HG03045 (cell line): Measurements from ENCODE around the gene RAB20.
"Not testable (repeated sequence)": the region's sequence is repeated elsewhere in the genome, so short reads cannot be mapped to it uniquely, and the experiment has no call there.

ENCODE experiments used
- ATAC-seq: cut with Tn5 transposase; IDR thresholded peaks from one replicate; pipeline ENCODE4 v1.9.1; 2021; ENCODE audit warnings: mild to moderate bottlenecking, moderate library complexity; ENCODE audit not compliant: unreplicated experiment

RAB20 gene

DNA sequence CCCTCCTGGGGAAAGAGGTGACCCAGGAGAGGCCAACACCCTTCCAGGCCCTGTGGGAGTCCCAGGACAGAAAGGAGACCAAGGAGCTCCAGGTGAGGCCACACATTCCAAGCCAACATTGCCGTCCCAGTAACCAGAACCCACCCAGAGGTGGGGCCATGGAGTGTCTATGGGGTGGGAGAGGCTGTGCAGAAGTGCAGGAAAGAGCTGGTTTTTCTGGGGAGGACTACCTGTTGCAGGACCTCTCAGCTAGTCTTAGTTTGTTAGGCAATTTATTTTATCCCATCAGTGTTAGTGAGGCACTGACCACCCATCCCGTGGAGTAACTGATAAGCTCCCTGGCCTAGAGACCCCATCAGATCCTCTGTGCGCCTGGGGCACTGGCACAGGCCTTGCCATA lies 66.1 kb downstream of the RAB20 start:
- ATAC-seq = no peak

DNA sequence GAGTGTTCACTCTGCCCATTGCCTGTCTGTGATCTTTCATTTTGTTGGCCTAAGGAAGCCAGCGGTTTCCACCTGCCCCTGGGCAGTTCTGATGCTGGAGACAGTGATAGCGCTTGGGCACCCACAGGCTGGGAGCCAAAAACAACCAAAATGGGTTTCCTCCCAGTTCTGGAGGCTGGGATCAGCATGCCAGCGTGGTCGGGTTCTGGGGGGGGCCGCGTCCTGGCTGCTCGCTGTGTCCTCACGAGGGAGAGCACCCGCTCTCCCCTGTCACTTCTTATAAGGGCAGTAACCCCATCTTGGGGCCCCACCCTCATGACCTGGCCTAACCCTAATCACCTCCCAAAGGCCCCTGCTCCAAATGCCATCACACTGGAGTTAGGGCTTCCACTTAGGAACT lies 67.9 kb downstream of the RAB20 start:
- ATAC-seq = no peak

DNA sequence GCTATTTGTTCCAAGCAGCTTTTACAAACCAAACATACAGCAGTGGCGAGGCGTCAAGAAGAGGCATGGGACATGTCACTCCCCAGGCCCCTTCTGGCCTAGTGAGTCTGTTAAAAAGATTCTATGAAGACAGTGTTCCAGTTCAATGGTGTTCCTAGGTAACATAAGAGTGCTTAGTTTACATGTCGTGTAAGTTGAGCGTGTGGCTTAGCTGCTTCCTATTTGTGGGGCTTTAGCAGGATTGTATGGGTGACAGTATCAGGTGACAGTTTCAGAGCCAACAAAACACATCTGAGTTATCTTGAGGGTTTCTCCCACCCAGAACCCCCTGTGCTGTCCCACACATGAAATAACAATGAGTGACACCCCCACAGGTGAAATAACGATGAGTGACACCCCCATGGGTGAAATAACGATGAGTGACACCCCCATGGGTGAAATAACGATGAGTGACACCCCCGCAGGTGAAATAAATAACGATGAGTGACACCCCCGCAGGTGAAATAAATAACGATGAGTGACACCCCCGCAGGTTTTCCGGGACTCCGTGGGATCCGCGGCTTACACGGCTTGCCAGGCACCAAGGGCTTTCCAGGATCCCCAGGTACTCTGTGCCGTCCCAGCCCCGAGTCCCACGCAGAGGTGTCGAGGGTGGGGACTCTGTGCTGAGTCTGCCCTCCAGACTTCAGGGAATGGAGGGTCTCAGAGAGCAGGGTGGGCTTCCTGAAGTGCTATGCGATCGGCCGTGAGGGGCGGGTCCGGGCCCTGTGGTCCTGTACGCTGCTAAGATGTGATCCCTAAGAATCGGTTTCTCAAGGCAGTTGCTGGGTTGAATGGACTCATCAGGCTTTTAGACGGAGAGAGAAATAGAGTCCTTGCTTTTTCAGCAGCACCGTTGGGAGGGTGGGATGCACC lies 68.6 kb downstream of the RAB20 start:
- ATAC-seq = no peak

DNA sequence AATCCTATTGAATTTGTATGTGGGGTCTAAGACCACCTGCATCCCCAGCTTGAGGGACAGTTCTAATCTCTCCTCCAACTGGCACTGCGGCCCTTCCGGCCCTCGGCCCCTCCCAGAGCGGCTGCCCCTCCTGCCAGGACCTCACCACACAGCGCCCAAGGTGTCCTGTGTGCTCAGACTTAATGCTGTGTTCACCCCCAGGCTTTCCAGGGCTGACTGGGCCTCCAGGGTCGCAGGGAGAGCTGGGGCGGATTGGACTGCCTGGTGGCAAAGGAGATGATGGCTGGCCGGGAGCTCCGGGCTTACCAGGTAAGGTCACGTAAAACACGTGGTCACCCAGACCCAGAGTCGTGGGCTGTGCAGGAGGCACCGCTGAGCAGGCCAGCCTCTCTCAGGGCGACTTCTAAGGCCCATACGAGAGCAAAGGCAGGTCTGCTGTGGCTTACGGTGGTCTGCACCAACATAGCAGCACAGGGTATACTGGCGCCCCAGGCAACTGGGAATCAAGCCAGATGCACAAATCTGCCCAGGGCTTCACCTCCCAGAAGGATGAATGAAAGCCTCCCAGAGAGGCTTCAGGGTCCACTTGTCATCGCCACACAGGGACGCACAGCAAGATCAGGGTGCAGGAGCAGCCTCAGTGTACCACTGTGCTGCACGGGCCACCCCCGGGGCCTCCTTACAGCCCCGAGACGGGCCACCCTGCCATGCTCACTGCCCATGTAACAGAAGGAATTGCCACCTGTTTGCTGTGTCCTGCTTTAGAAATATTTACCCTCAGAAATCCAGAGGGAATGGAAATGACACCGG lies 69.4 kb downstream of the RAB20 start:
- ATAC-seq = no peak

DNA sequence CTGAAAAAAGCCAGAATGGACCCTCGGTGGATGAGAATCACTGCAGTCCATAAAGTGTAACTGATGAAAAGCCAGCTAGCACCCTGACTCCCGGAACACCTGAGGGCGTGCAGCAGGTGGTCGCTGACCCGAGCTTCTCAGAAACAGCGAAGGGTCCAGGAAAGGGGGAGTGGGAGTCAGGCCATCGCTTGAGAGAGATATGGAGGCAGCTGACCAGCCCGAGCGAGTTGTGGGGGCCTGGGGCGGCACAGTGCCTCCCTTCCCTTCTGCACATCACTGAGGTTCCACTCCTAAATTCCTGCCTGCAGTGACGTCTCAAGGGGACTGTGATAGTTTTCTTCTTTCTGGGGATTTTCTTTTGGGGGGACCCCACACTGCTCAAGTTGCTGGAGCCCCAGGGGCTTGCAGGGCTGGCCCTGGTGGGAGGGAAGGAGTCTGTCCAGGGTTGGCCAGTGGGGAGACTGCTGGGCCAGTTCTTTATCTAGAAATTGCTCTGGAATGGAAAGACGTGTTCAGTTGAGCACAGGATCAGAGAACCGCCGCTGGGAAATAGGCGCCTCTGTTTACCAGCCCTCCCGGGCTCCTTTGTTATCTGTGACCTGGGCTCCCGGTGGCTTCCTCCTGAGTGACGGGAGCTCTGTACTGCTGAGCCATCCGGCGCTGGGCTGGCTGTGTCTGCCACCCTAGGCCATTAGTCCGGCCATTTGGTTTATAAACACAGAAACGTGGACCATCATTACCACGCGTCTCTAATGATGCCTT lies 71.3 kb downstream of the RAB20 start:
- no peak for ATAC-seq

- not testable (repeated sequence) for ATAC-seq
These were observed 74.6 kb downstream of the RAB20 start for GRCh38 chr13:110486880-110487279.

DNA sequence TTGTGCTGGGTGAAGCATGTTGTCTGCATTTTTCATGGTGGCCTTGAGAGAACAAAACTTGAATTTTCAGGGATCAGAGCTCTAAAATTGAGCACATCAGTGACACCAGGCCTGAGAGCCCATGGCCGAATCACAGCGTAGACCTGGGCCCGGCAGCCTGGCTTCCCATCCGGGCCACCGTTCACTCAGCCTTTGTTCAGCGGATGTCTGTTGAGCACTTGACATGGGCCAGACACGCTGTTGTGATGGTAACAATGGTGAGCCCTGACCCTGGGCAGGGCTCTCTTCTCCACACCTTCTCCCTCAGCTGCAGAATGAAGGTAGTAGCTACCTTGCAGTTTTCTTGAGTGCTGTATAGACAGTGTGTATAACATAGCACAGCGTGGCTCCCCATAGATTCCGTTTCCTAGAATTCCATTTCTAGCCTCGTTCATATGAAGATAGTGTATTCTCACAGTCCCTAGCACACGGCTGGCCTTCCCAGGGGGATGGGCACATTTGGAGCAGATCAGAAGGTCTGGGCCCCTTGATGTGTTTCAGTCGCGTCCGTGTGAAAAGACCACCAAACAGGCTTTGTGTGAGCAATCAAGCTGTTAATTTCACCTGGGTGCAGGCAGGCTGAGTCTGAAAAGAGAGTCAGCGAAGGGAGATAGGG lies 75.3 kb downstream of the RAB20 start:
- ATAC-seq = no peak

DNA sequence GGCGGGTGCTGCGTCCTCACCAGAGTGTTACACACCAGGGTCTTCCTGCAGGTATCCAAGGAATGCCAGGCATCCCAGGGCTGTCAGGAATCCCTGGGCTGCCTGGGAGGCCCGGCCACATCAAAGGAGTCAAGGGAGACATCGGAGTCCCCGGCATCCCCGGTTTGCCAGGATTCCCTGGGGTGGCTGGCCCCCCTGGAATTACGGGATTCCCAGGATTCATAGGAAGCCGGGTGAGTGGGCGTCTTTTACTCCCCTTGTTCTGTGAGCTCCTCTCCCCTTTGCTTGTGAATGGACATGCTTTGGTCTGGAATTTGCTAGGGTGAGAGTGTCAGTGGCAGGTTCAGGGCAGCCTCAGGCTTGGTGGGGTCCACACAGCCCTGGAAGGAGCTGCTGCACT lies 75.9 kb downstream of the RAB20 start:
- no peak for ATAC-seq

- ATAC-seq = no peak
These were observed 77.1 kb downstream of the RAB20 start for GRCh38 chr13:110484290-110485048.

DNA sequence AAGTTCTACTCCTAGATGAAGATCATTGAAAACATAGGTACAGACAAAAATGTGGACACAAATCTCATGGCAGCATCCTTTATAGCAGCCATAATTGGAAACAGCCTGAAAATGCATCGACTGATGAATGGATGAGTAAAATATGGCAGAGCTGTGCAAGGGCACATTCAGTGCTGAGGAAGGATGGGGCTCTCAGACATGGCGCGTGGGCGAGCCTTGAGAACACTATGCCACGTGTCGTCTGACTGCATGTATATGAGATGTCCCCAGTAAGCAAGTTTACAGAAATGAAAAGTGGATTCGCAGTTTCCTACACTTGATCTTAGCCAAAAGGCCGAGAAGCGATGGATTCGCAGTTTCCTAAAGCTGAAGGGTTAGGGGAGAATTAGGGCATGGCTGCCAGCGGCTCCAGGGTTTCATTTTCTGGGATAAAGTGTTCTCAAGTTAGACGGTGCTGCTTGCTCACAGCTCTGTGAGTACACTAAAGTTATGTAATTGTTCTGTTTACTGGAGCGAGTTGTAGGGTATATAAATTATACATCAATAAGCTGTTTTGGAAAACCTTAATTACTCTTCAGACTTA lies 78.0 kb downstream of the RAB20 start:
- no peak for ATAC-seq

GRCh38 chr13:110480161-110480560 lies 81.4 kb downstream of the RAB20 start:
- ATAC-seq = no peak

DNA sequence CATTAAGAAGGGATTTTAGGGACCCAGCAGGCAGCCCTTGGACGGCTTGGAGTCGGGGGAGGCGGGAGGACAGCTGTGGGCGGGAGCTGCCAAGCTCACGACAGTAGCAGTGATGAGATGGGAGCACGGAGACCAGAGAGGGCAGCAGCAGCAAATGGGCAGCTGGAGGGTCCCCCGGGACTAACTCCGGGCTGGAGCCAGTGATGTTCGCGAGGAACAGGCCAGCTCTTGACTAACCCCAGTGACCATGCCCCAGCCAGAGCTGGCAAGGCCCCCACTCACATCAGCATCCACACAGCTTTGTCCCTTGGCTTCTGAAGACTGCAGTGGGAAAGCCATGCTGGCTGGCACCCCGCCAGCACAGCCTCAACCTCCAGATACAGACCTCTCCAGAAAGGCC lies 81.9 kb downstream of the RAB20 start:
- no peak for ATAC-seq

DNA sequence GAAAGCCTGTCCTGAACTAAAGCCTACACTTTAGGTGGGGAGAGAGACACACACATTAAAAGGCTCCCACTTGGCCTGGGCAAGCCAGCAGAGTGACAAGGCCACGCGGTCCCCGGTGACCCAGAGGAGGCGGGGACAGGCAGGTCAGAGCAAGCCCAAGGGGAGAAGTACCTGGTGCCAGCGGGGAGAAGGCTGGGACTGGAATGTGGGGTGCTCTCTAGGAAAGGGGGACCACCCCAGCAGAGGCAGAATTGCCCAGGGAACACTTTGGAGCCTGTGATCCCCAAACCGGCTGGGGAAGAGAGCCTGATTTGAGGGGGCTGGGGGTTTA lies 82.3 kb downstream of the RAB20 start:
- no peak for ATAC-seq

DNA sequence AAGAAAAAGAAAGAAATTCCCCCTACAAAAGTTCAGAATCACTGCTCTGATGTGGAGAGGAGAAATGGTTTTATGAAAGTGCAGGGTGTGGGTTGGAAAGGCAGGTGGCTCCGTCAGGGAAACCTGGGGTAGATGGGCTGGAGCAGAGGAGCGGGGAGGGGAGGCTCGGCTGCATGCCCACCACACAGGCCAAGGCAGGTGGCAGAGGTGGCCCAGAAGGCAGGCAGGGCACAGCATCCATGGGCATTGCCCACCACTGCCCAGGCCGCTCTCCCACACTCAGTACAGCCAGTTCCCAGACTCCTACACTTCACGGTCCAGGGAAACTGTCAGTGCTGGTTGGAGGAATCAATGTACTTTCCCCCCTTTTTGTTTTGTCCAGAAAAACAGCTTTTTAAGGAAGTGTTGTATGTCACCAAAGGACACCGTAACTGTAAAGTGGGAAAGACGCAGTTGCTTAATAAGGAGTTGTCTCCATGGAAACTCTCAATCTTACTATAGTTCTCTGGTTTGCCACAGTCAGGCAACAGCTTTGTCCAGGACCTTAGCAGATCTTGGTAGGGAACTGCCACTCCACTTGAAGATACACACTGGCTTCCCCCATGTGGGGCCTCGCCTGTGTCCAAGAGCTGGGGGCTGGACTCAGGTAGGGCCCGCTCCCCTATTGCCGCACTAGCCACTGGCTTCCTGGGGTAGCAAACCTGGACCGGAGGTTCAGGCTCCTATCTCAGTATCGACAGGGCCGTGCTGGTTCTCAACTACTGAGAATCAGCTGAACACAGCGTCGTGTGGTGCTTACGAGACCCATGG lies 82.9 kb downstream of the RAB20 start:
- ATAC-seq = no peak

GRCh38 chr13:110477706-110478245 lies 83.7 kb downstream of the RAB20 start:
- no peak for ATAC-seq

GRCh38 chr13:110476220-110476617 lies 85.3 kb downstream of the RAB20 start:
- ATAC-seq = no peak

GRCh38 chr13:110475550-110476219 lies 85.8 kb downstream of the RAB20 start:
- no peak for ATAC-seq

DNA sequence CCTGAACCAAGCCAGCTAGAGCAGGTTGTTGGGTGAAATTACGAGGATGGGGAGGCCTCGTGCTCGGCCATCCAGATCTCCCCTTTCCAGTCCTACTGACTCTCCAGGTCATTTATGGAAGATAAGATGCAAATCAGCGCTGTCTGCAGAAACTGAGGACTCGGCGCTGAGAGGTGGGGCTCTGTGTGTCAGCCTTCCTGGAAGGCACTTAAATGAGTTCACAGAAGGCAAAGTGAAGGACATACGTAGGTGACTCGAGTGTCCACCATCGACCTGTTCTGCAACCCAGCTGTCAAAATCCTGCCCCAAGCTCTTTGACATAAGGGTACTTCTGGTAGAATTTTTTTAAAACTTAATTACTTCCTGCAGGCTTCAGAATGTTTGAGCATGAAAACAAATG lies 86.4 kb downstream of the RAB20 start:
- ATAC-seq = no peak
